Right lobe of liver (tissue), 6 donors: ENCODE data around the gene TMEM121. TPM values are rescaled to one million over a fixed set of nuclear protein-coding genes. Genes with fewer than 3 reads are reported as not detected.
"Not testable (repeated sequence)": the region's sequence is repeated elsewhere in the genome, so short reads cannot be mapped to it uniquely, and the experiment has no call there.

Experiments used
- ATAC-seq, 4 donors: fragments of 200-7000 bp; cut with Tn5 transposase; one replicate each; pipeline ENCODE4 v1.9.1; 2020; ENCODE audit warnings: mild to moderate bottlenecking in 4 of 4, moderate library complexity in 4 of 4
- DNase-seq, 3 donors: peaks; one replicate each; pipeline ENCODE4 v3.0.0-alpha.2; 2020
- H3K27ac ChIP-seq, 3 donors: fragments of 200-600 bp; one replicate each; pipeline ENCODE4 v1.8.0; 2022
- H3K27me3 ChIP-seq, 2 donors: fragments of 200-600 bp; one replicate each; pipeline ENCODE4 v1.8.0; 2022
- H3K36me3 ChIP-seq, 4 donors: fragments of 200-600 bp; sonication (generic) in 1 of 4; one replicate each; pipeline versions ENCODE4 v1.5.1 to v1.8.0; 2017 to 2022; ENCODE audit warnings: control low read depth in 1 of 4
- H3K4me1 ChIP-seq, 4 donors: fragments of 200-600 bp; sonication (generic) in 1 of 4; one replicate each; pipeline versions ENCODE4 v1.5.1 to v1.8.0; 2017 to 2022; ENCODE audit warnings: control low read depth in 1 of 4
- H3K4me3 ChIP-seq, 3 donors: fragments of 200-600 bp; one replicate each; pipeline ENCODE4 v1.8.0; 2022
- H3K9me3 ChIP-seq, 4 donors: fragments of 200-600 bp; sonication (generic) in 1 of 4; one replicate each; pipeline versions ENCODE4 v1.5.1 to v1.8.0; 2017 to 2022; ENCODE audit warnings: control low read depth in 1 of 4
- CTCF ChIP-seq, 4 donors: fragments of 200-600 bp in 3 of 4; fragments of 450-650 bp in 1 of 4; IDR thresholded peaks; one replicate each; pipeline versions ENCODE4 v1.5.1 to v1.8.0; 2016 to 2022; ENCODE audit warnings: antibody characterized with exemption in 4 of 4, mild to moderate bottlenecking in 2 of 4
- POLR2A ChIP-seq: fragments of 450-650 bp; IDR thresholded peaks from one replicate; pipeline ENCODE4 v1.6.1; 2017; ENCODE audit warnings: antibody characterized with exemption, mild to moderate bottlenecking
- WGBS: methylation state at CpG from one replicate; pipeline ENCODE4 v1.1.6; 2018; ENCODE audit warnings: low coverage, low lambda C conversion rate; ENCODE audit not compliant: insufficient coverage; ENCODE audit errors: missing lambda C conversion rate; 5-methylcytosine and 5-hydroxymethylcytosine counted together
- intact Hi-C, 2 donors: fragments of 100-400 bp; cut with DNase I; formaldehyde crosslinking; loops; one replicate each; pipeline versions ENCODE4 v1.11.2 to v1.14.1; 2022
- total RNA-seq, 6 experiments: library from RNA; depleted of rRNA in 2 of 6; stranded (reverse); fragments of >200 nt in 2 of 6; fragmentation: NEBNext Ultra II Directional in 3 of 6; extraction: Animal tissue kit (Norgen Biotek cat#: 25700) in 3 of 6; gene quantifications; one replicate each; pipeline versions ENCODE4 v1.1.0 to v1.2.4, GENCODE V29; 2016 to 2023
- donor health status: DM: no; HTN: yes; CAD: no.
- donor health status: DM: no; HTN: no; CAD: no.
- donor health status: DM: no; HTN: no; CAD: no.
- donor health status: DM: no; HTN: yes; CAD: no.
- donor health status: DM: no; HTN: yes; CAD: no.

Gene TMEM121
- total RNA-seq, 6 experiments from 2014 or later, result 0.74 to 3.2 (median 2.2) TPM

GRCh38 chr14:105568859-105569766 lies 42.7 kb downstream of the TMEM121 start:
- Histone ChIP-seq H3K4me1 (no peaks in the 10 kb centered on the region), H3K36me3 (no peaks in the 10 kb centered on the region), H3K4me3 (no peak overlapping the region), H3K9me3 (no peaks in the 10 kb centered on the region), H3K27ac (no peak overlapping the region), H3K27me3 (no peaks in the 10 kb centered on the region)
- 86% methylated on average over 3 of the region's 5 CpGs for WGBS
- no peak for TF ChIP-seq CTCF (IDR thresholded peaks at IDR 0.05)
- TF ChIP-seq POLR2A, result no peak
- DNase-seq (no peak), ATAC-seq (no peak)
- intact Hi-C loops, result loop anchor here in 1 of 2 donors (10.0 kb wide), 1 partner anchor 116 kb away; no protein-coding TSS in a partner anchor

GRCh38 chr14:105570482-105570881 lies 44.1 kb downstream of the TMEM121 start:
- no peaks in the 10 kb centered on the region for H3K27me3 ChIP-seq
- no peaks in the 10 kb centered on the region for H3K4me1 ChIP-seq
- TF ChIP-seq POLR2A, result no peak
- no peak for TF ChIP-seq CTCF (IDR thresholded peaks at IDR 0.05)
- no peak overlapping the region for H3K27ac ChIP-seq
- WGBS, result 100% methylated on average over 1 of the region's 1 CpG
- H3K9me3 ChIP-seq, result no peaks in the 10 kb centered on the region
- ATAC-seq (no peak), DNase-seq (no peak)
- no peaks in the 10 kb centered on the region for H3K36me3 ChIP-seq
- intact Hi-C loops, result no loop called here
- no peak overlapping the region for H3K4me3 ChIP-seq

- H3K27ac ChIP-seq, H3K4me1 ChIP-seq, H3K27me3 ChIP-seq, H3K9me3 ChIP-seq, intact Hi-C loops, H3K4me3 ChIP-seq, H3K36me3 ChIP-seq: not testable (repeated sequence)
- DNase-seq (peak in 1 of 3 donors; percentile 30), ATAC-seq (peak in 1 of 4 donors; percentile 10)
- WGBS, result 57% methylated on average over 11 of the region's 21 CpGs
Observed at GRCh38 chr14:105571181-105571951, 45.0 kb downstream of the TMEM121 start.

- H3K9me3 ChIP-seq, H3K4me3 ChIP-seq, intact Hi-C loops, H3K27me3 ChIP-seq, H3K4me1 ChIP-seq, H3K27ac ChIP-seq, H3K36me3 ChIP-seq: not testable (repeated sequence)
- DNase-seq, result peak in 1 of 3 donors; percentile 6
- peak in 2 of 4 donors; percentile 8 to 31 for ATAC-seq
- no CpG with 5 or more reads among the region's 15 CpGs for WGBS
Observed at GRCh38 chr14:105572063-105572462, 45.7 kb downstream of the TMEM121 start.

GRCh38 chr14:105573841-105574240 lies 47.5 kb downstream of the TMEM121 start:
- H3K36me3 ChIP-seq, H3K4me3 ChIP-seq, intact Hi-C loops, H3K4me1 ChIP-seq, H3K27me3 ChIP-seq, ATAC-seq, H3K27ac ChIP-seq, H3K9me3 ChIP-seq: not testable (repeated sequence)
- peak in 1 of 3 donors; percentile 24 for DNase-seq
- 33% methylated on average over 1 of the region's 15 CpGs for WGBS

GRCh38 chr14:105574411-105574810 lies 48.0 kb downstream of the TMEM121 start:
- ATAC-seq, H3K9me3 ChIP-seq, intact Hi-C loops, H3K27me3 ChIP-seq, H3K27ac ChIP-seq, H3K4me3 ChIP-seq, DNase-seq, H3K4me1 ChIP-seq, H3K36me3 ChIP-seq: not testable (repeated sequence)
- no CpG with 5 or more reads among the region's 17 CpGs for WGBS

GRCh38 chr14:105575016-105575700 lies 48.8 kb downstream of the TMEM121 start:
- H3K4me3 ChIP-seq, H3K9me3 ChIP-seq, H3K27ac ChIP-seq, H3K27me3 ChIP-seq, H3K36me3 ChIP-seq, intact Hi-C loops, H3K4me1 ChIP-seq: not testable (repeated sequence)
- 61% methylated on average over 3 of the region's 17 CpGs for WGBS
- peak in 1 of 4 donors; percentile 10 for ATAC-seq
- DNase-seq, result peak in 1 of 3 donors; percentile 19
